C4-2B (cell line): ENCODE measurements around the gene CD96.

ENCODE experiments used
- H3K27ac ChIP-seq: fragments of 450-650 bp; 2 replicates; pipeline ENCODE4 v1.5.1; 2017
- ZFX ChIP-seq: fragments of 450-650 bp; IDR thresholded peaks from 2 replicates; pipeline ENCODE4 v1.6.1; 2017
- TF ChIP-seq, protein P1 (sequence below): fragments of 450-650 bp; conservative IDR thresholded peaks from 2 replicates; pipeline ENCODE4 v1.5.1; 2017; ENCODE audit warnings: mild to moderate bottlenecking

The CD96 gene

GRCh38 chr3:111566844-111567243 lies 24.8 kb downstream of the CD96 start:
- no peak for TF ChIP-seq ZFX
- TF ChIP-seq, protein P1, sequence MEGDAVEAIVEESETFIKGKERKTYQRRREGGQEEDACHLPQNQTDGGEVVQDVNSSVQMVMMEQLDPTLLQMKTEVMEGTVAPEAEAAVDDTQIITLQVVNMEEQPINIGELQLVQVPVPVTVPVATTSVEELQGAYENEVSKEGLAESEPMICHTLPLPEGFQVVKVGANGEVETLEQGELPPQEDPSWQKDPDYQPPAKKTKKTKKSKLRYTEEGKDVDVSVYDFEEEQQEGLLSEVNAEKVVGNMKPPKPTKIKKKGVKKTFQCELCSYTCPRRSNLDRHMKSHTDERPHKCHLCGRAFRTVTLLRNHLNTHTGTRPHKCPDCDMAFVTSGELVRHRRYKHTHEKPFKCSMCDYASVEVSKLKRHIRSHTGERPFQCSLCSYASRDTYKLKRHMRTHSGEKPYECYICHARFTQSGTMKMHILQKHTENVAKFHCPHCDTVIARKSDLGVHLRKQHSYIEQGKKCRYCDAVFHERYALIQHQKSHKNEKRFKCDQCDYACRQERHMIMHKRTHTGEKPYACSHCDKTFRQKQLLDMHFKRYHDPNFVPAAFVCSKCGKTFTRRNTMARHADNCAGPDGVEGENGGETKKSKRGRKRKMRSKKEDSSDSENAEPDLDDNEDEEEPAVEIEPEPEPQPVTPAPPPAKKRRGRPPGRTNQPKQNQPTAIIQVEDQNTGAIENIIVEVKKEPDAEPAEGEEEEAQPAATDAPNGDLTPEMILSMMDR = no peak
- no peak overlapping the region for H3K27ac ChIP-seq

- no peak for TF ChIP-seq ZFX
- TF ChIP-seq, protein P1 = no peak
- H3K27ac ChIP-seq = no peak overlapping the region
These were observed 26.4 kb downstream of the CD96 start for GRCh38 chr3:111568355-111568754.

DNA sequence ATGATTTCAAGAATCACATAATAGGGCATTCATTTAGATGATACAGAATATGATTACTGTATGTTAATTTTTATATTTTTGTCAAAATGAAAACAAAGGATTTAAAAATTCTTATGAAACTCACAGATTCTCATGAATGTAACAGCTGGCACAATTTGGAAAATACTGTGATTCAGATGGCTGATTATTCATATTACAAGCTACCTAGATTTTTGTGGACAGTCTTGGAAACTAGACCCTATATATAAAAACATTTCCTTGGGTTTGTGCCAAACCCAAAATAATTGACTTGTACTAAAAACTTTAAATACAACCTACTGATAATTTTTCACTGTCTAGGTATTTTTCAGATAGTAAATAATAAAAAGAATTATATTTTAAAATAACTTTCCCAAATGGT lies 26.9 kb downstream of the CD96 start:
- TF ChIP-seq ZFX = no peak
- no peak overlapping the region for H3K27ac ChIP-seq

GRCh38 chr3:111570404-111571030 lies 28.5 kb downstream of the CD96 start:
- TF ChIP-seq, protein P1 = no peak
- TF ChIP-seq ZFX = no peak
- no peak overlapping the region for H3K27ac ChIP-seq

- TF ChIP-seq ZFX = no peak
- TF ChIP-seq, protein P1 = no peak
- no peak overlapping the region for H3K27ac ChIP-seq
These were observed 29.3 kb downstream of the CD96 start for GRCh38 chr3:111571282-111571681.

DNA sequence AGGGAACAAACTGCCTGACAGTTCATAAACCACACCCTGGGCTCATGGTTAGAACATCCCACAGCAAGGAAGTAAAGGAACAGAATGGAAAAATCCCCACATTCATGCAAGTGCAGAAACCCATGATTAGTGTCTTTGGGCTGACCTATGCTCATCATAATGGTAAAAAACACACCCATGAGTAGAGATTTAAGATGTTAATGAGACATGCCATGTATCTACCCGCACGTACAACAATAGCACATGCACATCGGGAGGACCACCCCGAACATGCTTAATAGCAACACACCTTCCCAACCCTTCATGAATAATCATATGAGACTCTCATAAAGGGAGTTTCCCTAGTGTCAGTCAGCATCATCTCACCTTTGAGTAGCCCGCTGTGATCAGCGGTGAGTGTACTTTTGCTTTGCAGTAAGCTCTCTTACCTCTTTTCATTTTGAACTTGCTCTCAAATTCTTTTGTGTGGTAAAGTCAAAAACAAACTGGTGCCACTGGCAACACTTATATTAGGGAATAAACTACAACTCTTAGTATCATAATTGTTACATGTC lies 30.0 kb downstream of the CD96 start:
- no peak for TF ChIP-seq ZFX
- TF ChIP-seq, protein P1 = no peak
- no peak overlapping the region for H3K27ac ChIP-seq

DNA sequence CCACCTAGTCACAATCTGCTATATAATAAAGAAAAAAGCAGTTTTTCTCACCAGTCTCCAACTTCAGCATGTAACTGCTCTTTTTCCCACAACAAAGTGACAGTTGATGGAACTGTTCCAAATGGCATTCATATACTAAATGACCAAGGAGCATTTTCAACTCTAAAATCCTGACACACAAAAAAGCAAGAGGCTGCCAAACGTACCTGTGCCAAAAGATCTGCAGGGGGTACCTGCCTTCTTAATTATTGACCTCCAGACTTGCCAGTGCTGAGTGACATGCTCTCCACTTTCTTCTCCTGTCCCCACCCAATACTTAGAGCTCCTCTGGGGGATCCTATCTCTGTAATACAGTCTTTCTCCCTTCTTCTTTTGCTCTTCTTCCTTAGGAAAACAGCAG lies 35.1 kb downstream of the CD96 start:
- TF ChIP-seq, protein P1 = no peak
- no peak for TF ChIP-seq ZFX

More for the DNA sequence above, 35.1 kb downstream of the CD96 start:
- H3K27ac ChIP-seq = no peak overlapping the region
